Measurements from ENCODE around the gene ACOT11.

DNA sequence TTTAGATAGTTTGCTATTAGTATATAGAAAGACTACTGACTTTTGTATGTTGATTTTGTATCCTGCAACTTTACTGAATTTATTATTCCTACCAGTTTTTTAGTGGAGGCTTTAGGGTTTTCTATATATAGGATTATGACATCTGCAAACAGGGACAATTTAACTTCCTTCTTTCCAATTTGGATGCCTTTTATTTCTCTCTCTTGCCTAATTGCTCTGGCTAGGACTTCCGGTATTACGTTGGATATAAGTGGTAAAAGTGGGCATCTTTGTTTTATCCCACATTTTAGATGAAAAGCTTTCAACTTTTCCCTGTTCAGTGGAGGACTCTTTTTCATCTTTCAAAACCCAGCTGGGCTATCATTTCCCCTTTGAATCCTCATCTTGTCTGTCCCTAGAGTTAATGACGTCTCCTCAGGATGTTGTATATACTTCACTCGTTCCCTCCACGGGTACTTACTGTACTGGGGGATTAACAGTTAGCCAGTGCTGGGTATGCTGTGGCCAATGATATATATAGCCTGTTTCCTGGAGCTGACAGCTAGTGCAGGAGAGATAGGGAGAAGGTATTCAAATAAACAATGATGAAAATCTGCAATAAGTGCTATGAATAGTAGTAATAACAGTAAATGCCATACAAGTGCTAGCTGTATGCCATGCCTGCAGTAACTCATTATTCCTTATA is 9.8 kb downstream of the ACOT11 start:
- TF ChIP-seq EP300 (IDR thresholded peaks at IDR 0.05) (peak in 1 of 4 donors; percentile 84), POLR2A (IDR thresholded peaks at IDR 0.05) (no peak)
- TF ChIP-seq, protein P1, sequence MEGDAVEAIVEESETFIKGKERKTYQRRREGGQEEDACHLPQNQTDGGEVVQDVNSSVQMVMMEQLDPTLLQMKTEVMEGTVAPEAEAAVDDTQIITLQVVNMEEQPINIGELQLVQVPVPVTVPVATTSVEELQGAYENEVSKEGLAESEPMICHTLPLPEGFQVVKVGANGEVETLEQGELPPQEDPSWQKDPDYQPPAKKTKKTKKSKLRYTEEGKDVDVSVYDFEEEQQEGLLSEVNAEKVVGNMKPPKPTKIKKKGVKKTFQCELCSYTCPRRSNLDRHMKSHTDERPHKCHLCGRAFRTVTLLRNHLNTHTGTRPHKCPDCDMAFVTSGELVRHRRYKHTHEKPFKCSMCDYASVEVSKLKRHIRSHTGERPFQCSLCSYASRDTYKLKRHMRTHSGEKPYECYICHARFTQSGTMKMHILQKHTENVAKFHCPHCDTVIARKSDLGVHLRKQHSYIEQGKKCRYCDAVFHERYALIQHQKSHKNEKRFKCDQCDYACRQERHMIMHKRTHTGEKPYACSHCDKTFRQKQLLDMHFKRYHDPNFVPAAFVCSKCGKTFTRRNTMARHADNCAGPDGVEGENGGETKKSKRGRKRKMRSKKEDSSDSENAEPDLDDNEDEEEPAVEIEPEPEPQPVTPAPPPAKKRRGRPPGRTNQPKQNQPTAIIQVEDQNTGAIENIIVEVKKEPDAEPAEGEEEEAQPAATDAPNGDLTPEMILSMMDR (IDR thresholded peaks at IDR 0.05) = no peak

All from sigmoid colon (tissue), 4 donors.